Measurements from ENCODE around the gene HDAC8. TPM values are rescaled to one million over a fixed set of nuclear protein-coding genes. Genes with fewer than 3 reads are reported as not detected.
"Not testable (repeated sequence)": the region's sequence is repeated elsewhere in the genome, so short reads cannot be mapped to it uniquely, and the experiment has no call there.

Gene HDAC8
- total and polyA plus RNA-seq, 2 donors from 2014 or later = 32.9 to 38.4 TPM

- intact Hi-C loops (cut with DNase I) = no loop called here
- Histone ChIP-seq H3K27me3 (ENCODE audit: control insufficient read depth, insufficient read depth, low read length) (peaks cover 4% of the 10 kb centered on the region), H3K9me3 (ENCODE audit: control insufficient read depth in 2 of 3, insufficient read depth in 1 of 3, low read length in 3 of 3) (no peaks in the 10 kb centered on the region), H3K4me3 (ENCODE audit: low read length in 3 of 3) (no peak overlapping the region), H3K9ac (ENCODE audit: low read length in 3 of 3) (no peak overlapping the region), H3K27ac (ENCODE audit: low read depth in 2 of 2, low read length in 2 of 2) (no peak overlapping the region), H3K4me1 (ENCODE audit: control insufficient read depth in 2 of 3, insufficient read depth in 2 of 3, low read depth in 1 of 3, low read length in 3 of 3) (no peaks in the 10 kb centered on the region), H3K36me3 (ENCODE audit: control insufficient read depth in 2 of 3, insufficient read depth in 3 of 3, low read length in 3 of 3) (no peaks in the 10 kb centered on the region)
- DNase-seq (no peak), FAIRE-seq (no peak)
- TF ChIP-seq CTCF (IDR thresholded peaks at IDR 0.05; ENCODE audit: borderline replicate concordance, extremely low read depth, insufficient read depth) = no peak
Measured at GRCh38 chrX:72408885-72409284, 163.8 kb downstream of the HDAC8 start.

DNA sequence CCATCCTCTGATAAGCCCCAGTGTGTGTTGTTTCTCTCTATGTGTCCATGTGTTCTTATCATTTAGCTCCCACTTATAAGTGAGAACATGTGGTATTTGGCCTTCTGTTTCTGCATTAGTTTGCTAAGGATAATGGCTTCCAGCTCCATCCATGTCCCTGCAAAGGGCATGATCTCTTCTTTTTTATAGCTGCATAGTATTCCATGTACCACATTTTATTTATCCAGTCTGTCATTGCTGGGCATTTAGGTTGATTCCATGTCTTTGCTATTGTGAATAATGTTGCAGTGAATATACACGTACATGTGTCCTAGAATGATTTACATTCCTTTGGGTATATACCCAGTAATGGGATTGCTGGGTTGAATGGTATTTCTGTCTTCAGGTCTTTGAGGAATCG, 167.5 kb downstream of the HDAC8 start:
- H3K4me3 ChIP-seq (ENCODE audit: low read length in 3 of 3); H3K36me3 ChIP-seq (ENCODE audit: control insufficient read depth in 2 of 3, insufficient read depth in 3 of 3, low read length in 3 of 3); H3K27ac ChIP-seq (ENCODE audit: low read depth in 2 of 2, low read length in 2 of 2); H3K9ac ChIP-seq (ENCODE audit: low read length in 3 of 3); H3K27me3 ChIP-seq (ENCODE audit: control insufficient read depth, insufficient read depth, low read length); FAIRE-seq; H3K4me1 ChIP-seq (ENCODE audit: control insufficient read depth in 2 of 3, insufficient read depth in 2 of 3, low read depth in 1 of 3, low read length in 3 of 3); DNase-seq; intact Hi-C loops (cut with DNase I); H3K9me3 ChIP-seq (ENCODE audit: control insufficient read depth in 2 of 3, insufficient read depth in 1 of 3, low read length in 3 of 3): not testable (repeated sequence)

GRCh38 chrX:72402614-72403013, 170.0 kb downstream of the HDAC8 start:
- no peak for TF ChIP-seq CTCF (IDR thresholded peaks at IDR 0.05; ENCODE audit: borderline replicate concordance, extremely low read depth, insufficient read depth)
- DNase-seq = no peak
- Histone ChIP-seq H3K9ac (ENCODE audit: low read length in 3 of 3) (no peak overlapping the region), H3K4me1 (ENCODE audit: control insufficient read depth in 2 of 3, insufficient read depth in 2 of 3, low read depth in 1 of 3, low read length in 3 of 3) (no peaks in the 10 kb centered on the region), H3K9me3 (ENCODE audit: control insufficient read depth in 2 of 3, insufficient read depth in 1 of 3, low read length in 3 of 3) (no peaks in the 10 kb centered on the region), H3K36me3 (ENCODE audit: control insufficient read depth in 2 of 3, insufficient read depth in 3 of 3, low read length in 3 of 3) (no peaks in the 10 kb centered on the region), H3K4me3 (ENCODE audit: low read length in 3 of 3) (no peak overlapping the region), H3K27me3 (ENCODE audit: control insufficient read depth, insufficient read depth, low read length) (peaks cover 4% of the 10 kb centered on the region), H3K27ac (ENCODE audit: low read depth in 2 of 2, low read length in 2 of 2) (no peak overlapping the region)
- intact Hi-C loops (cut with DNase I) = no loop called here
- no peak for FAIRE-seq

DNA sequence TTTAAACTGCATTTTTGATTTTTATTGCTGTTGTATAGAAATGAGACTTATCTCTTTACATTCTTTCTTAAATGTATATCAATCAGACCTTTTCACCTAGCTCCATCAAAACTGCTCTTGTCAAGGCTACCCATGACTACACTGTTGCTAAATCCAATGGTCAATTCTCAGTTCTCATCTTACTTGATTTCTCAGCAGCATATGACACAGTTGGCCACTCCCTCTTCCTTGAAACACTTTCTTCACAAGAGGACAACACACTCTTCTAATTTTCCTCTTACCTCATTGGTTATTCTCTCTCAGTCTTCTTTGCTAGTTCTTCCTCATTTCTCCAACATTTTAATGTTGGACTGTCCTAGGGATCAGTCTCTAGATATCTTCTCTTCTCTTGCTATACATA, 172.8 kb downstream of the HDAC8 start:
- Histone ChIP-seq H3K9me3 (ENCODE audit: control insufficient read depth in 2 of 3, insufficient read depth in 1 of 3, low read length in 3 of 3) (no peaks in the 10 kb centered on the region), H3K27me3 (ENCODE audit: control insufficient read depth, insufficient read depth, low read length) (no peaks in the 10 kb centered on the region), H3K36me3 (ENCODE audit: control insufficient read depth in 2 of 3, insufficient read depth in 3 of 3, low read length in 3 of 3) (no peaks in the 10 kb centered on the region), H3K4me3 (ENCODE audit: low read length in 3 of 3) (no peak overlapping the region), H3K4me1 (ENCODE audit: control insufficient read depth in 2 of 3, insufficient read depth in 2 of 3, low read depth in 1 of 3, low read length in 3 of 3) (no peaks in the 10 kb centered on the region), H3K27ac (ENCODE audit: low read depth in 2 of 2, low read length in 2 of 2) (no peak overlapping the region), H3K9ac (ENCODE audit: low read length in 3 of 3) (no peak overlapping the region)
- TF ChIP-seq CTCF (IDR thresholded peaks at IDR 0.05; ENCODE audit: borderline replicate concordance, extremely low read depth, insufficient read depth) = no peak
- FAIRE-seq = no peak
- DNase-seq = no peak
- intact Hi-C loops (cut with DNase I) = no loop called here
